ENCODE measurements around the gene TMEM236.

Gene TMEM236

DNA sequence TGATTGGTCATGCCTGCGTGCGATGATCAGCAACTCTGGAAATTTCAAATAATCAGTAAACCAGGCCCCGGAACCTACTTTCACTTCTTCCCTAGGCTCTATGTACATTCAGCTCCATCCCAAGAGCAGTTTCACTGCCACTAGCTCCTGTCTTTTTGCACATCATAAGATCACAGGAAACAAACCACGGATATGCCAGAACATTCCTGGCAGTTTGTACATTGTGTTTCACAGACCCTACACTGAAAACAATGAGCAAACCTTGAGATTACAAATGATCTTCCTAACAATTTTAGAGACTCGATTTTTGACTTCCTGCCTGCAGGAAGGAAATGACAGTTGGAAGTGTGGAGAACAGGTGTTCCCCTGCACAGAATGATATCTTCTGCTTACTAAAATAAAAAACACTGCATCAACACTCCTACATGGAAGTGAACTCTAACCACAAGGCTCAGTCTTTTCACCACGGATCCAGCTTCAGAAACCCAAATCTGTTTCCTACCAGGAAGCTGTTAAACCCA is 7.6 kb upstream of the TMEM236 start:
- TF ChIP-seq, protein P1, sequence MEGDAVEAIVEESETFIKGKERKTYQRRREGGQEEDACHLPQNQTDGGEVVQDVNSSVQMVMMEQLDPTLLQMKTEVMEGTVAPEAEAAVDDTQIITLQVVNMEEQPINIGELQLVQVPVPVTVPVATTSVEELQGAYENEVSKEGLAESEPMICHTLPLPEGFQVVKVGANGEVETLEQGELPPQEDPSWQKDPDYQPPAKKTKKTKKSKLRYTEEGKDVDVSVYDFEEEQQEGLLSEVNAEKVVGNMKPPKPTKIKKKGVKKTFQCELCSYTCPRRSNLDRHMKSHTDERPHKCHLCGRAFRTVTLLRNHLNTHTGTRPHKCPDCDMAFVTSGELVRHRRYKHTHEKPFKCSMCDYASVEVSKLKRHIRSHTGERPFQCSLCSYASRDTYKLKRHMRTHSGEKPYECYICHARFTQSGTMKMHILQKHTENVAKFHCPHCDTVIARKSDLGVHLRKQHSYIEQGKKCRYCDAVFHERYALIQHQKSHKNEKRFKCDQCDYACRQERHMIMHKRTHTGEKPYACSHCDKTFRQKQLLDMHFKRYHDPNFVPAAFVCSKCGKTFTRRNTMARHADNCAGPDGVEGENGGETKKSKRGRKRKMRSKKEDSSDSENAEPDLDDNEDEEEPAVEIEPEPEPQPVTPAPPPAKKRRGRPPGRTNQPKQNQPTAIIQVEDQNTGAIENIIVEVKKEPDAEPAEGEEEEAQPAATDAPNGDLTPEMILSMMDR (IDR thresholded peaks at IDR 0.05): no peak

DNA sequence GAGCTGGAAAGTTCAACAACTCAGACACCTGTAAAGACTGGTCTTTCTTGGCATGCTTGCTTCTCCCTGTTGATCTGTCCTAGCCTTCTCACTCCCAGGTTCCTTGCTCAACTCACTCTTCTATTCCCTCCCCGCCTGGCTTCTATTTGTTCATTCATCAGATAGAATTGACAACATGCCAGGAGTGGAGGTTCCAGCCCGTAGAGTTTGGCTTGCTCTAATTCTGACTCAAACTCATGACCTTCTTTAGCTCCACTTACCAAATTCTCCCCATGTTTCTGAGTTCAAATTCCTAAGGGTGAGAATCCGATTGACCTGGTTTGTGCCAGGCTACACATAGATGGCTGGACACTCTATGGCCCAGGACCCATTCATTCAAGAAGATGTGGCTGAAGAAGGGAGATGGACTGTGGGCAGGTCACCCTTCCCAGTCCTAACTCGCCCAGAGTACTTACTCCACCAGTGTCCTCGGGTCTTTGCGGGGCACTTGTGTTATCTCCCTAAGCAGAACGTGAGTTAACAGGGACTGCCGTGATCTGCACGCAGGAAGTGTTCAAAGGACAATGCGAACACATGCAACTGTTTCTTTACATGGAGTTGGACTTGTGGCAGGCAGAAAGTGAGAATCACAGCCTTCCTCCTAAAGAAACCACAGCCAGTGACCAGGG is 4.0 kb upstream of the TMEM236 start:
- TF ChIP-seq, protein P1 (IDR thresholded peaks at IDR 0.05): no peak

DNA sequence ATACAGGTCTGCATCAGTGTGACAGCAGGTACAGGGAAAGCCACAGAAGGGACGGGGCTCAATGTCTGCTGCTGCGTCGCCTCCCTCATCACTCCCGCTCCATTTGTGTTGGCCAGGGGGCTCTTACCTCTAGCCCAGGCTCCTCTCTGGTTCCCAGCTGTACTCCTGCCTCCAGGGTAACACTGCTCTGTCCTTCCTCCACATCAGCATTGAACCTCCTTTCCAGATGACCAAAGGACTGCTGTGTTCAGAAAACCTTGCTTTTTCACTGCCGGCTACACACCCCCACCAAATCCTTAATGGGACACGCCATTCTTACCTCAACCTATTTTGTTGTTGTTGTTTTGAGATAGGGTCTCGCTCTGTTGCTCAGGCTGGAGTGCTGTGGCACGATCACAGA is 2.1 kb upstream of the TMEM236 start:
- TF ChIP-seq, protein P1 (IDR thresholded peaks at IDR 0.05): no peak

DNA sequence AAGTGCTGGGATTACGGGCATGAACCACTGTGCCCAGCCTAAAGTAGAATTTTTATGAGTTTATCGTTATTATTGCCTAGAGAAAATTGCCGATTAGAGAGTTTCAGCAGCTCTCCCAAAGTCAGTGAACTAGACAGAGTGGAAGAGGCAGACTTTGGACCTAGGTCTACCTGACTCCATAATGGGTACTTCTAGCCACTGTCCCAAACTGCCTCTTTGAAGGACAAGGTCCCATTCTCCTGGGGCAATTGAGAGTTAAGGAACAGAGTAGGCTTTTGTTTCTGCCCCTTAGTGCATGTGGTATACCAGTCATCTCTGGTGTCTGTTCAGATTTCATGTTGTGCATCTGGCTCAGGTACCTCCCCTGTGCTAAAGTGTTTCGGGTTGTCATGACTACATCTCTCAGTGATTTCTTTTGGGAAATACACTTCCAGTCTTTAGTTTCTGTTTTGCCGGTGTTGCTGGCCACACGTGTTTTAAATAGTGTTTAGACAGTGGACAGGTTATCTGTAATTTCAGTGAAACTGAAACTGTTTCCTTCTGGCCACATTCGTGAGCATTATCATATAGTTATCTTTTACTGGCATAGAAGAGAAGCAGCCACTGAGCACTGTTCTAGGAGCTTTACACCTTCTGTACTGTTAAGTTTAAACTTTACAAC is 4.7 kb downstream of the TMEM236 start:
- TF ChIP-seq, protein P1 (IDR thresholded peaks at IDR 0.05): no peak

DNA sequence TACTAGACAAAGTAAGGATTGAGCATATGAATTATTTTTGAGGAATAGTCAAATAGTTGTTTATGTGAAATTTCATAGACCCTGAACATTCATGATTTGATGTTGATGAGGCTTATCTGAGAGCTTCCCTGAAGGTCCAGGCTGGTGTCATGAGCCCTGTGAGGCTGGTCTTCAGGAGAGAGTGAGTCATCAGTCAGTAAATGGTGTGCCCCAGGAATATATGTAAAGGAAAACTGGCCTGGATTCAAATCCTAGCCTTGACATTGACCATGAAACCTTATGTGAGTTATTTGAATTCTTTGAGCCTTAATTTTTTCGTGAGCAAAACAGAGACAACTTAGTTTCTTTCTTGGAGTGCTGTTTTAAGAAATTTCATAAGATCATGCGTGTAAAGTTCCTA is 6.2 kb downstream of the TMEM236 start:
- TF ChIP-seq, protein P1 (IDR thresholded peaks at IDR 0.05): no peak

DNA sequence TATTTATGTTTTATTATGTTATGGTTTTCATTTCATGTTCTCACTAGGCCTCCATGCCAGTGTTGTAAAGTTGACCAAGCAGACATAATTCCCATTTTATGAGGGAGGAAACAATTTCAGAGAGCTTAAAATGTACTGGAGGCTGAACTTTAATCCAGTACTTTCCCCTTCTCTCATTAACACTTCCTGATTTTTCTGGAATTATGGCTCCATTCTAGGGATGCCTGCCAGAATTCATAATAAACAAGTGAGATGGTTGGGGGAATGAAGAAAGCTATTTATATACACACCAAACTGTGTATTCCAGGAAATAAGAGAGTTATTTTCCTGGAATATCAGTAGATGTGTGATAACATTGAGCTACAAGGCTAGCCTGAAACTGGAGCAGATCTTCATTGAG is 6.9 kb downstream of the TMEM236 start:
- TF ChIP-seq, protein P1 (IDR thresholded peaks at IDR 0.05): no peak

DNA sequence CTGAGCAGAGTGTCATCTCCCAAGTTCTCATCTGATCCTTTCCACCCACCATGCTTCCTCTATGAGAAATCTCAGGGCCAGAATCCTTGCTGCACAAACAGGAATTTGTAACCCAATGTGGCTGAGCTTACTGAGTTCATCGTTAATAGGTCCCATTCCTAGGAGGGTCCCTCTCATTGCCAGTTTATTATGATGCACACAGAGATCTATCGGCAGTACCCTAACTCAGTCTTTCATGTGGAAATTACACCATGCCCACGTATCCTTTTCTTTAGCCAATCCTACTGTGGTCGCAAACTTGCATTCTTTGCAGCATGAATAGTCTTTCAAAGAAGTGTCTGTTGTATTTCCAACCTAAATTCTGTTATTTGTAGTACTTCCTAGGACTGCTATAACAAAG is 12.1 kb downstream of the TMEM236 start:
- TF ChIP-seq, protein P1 (IDR thresholded peaks at IDR 0.05): no peak
